H9 (cell line): ENCODE results near the gene B3GNT3. TPM values are rescaled to one million over a fixed set of nuclear protein-coding genes. Genes with fewer than 3 reads are reported as not detected.

ENCODE experiments used
- DNase-seq: peaks from one replicate; pipeline ENCODE4 v3.0.0-alpha.2; 2017
- H2AFZ ChIP-seq: one replicate; pipeline ENCODE4 v1.6.1; 2013; ENCODE audit warnings: mild to moderate bottlenecking, low read length, control low read depth, moderate library complexity
- H2AK5ac ChIP-seq: 2 replicates; pipeline ENCODE4 v1.6.1; 2013; ENCODE audit warnings: low read length, control low read depth, mixed read lengths; ENCODE audit not compliant: insufficient read length
- H2BK120ac ChIP-seq: one replicate; pipeline ENCODE4 v1.6.1; 2013; ENCODE audit warnings: low read depth, mild to moderate bottlenecking, low read length, control low read depth, inconsistent platforms; ENCODE audit not compliant: poor library complexity, severe bottlenecking
- H2BK12ac ChIP-seq: 2 replicates; pipeline ENCODE4 v1.6.1; 2013; ENCODE audit warnings: low read length, control low read depth, mixed read lengths, low read depth; ENCODE audit not compliant: insufficient read length
- H2BK15ac ChIP-seq: 2 replicates; pipeline ENCODE4 v1.6.1; 2013; ENCODE audit warnings: low read depth, low read length, control low read depth
- H2BK20ac ChIP-seq: one replicate; pipeline ENCODE4 v1.6.1; 2013; ENCODE audit warnings: low read depth, mild to moderate bottlenecking, low read length, control low read depth, inconsistent platforms; ENCODE audit not compliant: poor library complexity, severe bottlenecking
- H2BK5ac ChIP-seq: 2 replicates; pipeline ENCODE4 v1.6.1; 2013; ENCODE audit warnings: low read length, control low read depth, mixed read lengths; ENCODE audit not compliant: insufficient read length
- H3K14ac ChIP-seq: 2 replicates; pipeline ENCODE4 v1.6.1; 2013; ENCODE audit warnings: low read length, control low read depth; ENCODE audit not compliant: insufficient read depth
- H3K18ac ChIP-seq: 2 replicates; pipeline ENCODE4 v1.6.1; 2013; ENCODE audit warnings: low read depth, mild to moderate bottlenecking, mixed read lengths, low read length, control low read depth; ENCODE audit not compliant: insufficient read length
- H3K23ac ChIP-seq: 2 replicates; pipeline ENCODE4 v1.6.1; 2013; ENCODE audit warnings: low read length, control low read depth, mixed read lengths, low read depth; ENCODE audit not compliant: insufficient read length
- H3K23me2 ChIP-seq: 2 replicates; pipeline ENCODE4 v1.6.1; 2013; ENCODE audit warnings: low read depth, mild to moderate bottlenecking, mixed read lengths, low read length, control low read depth; ENCODE audit not compliant: insufficient read length, poor library complexity, severe bottlenecking
- H3K27ac ChIP-seq: 2 replicates; pipeline ENCODE4 v1.5.1; 2013; ENCODE audit warnings: low read length, control low read depth, mixed read lengths, low read depth; ENCODE audit not compliant: insufficient read length
- H3K27me3 ChIP-seq: 2 replicates; pipeline ENCODE4 v1.6.1; 2013; ENCODE audit warnings: low read length, control low read depth, inconsistent platforms; ENCODE audit not compliant: insufficient read depth
- H3K4ac ChIP-seq: 2 replicates; pipeline ENCODE4 v1.6.1; 2013; ENCODE audit warnings: low read depth, mild to moderate bottlenecking, control low read depth, inconsistent platforms, low read length, moderate library complexity
- H3K4me1 ChIP-seq: 2 replicates; pipeline ENCODE4 v1.6.1; 2013; ENCODE audit warnings: low read length, control low read depth, inconsistent platforms; ENCODE audit not compliant: insufficient read depth
- H3K4me2 ChIP-seq: 2 replicates; pipeline ENCODE4 v1.6.1; 2013; ENCODE audit warnings: low read length, control low read depth, mixed read lengths; ENCODE audit not compliant: insufficient read length, insufficient read depth
- H3K56ac ChIP-seq: 2 replicates; pipeline ENCODE4 v1.6.1; 2013; ENCODE audit warnings: low read depth, mild to moderate bottlenecking, mixed read lengths, low read length, control low read depth; ENCODE audit not compliant: insufficient read length
- H3K79me1 ChIP-seq: 2 replicates; pipeline ENCODE4 v1.6.1; 2013; ENCODE audit warnings: low read depth, mild to moderate bottlenecking, moderate library complexity, low read length, control low read depth, inconsistent platforms; ENCODE audit not compliant: insufficient read depth, poor library complexity, severe bottlenecking
- H3K79me2 ChIP-seq: 2 replicates; pipeline ENCODE4 v1.6.1; 2013; ENCODE audit warnings: low read length, control low read depth, inconsistent platforms; ENCODE audit not compliant: insufficient read depth
- H3K9ac ChIP-seq: 2 replicates; pipeline ENCODE4 v1.6.1; 2013; ENCODE audit warnings: low read length, control low read depth, mixed read lengths; ENCODE audit not compliant: insufficient read length; ENCODE audit errors: extremely low read depth
- H3K9me3 ChIP-seq: one replicate; pipeline ENCODE4 v1.6.1; 2013; ENCODE audit warnings: low read depth, low read length, inconsistent platforms; ENCODE audit not compliant: control insufficient read depth
- H3T11ph ChIP-seq: one replicate; pipeline ENCODE4 v1.6.1; 2013; ENCODE audit warnings: mild to moderate bottlenecking, low read length, control low read depth, inconsistent platforms
- H4K20me1 ChIP-seq: one replicate; pipeline ENCODE4 v1.6.1; 2013; ENCODE audit not compliant: control insufficient read depth, insufficient read length, insufficient read depth
- H4K5ac ChIP-seq: 2 replicates; pipeline ENCODE4 v1.6.1; 2013; ENCODE audit warnings: low read depth, mild to moderate bottlenecking, mixed read lengths, low read length, control low read depth; ENCODE audit not compliant: insufficient read length
- H4K8ac ChIP-seq: replicated peaks from 2 replicates; pipeline ENCODE4 v1.6.1; 2013; ENCODE audit warnings: low read length, control low read depth, mixed read lengths, low read depth; ENCODE audit not compliant: insufficient read length
- H4K91ac ChIP-seq: 2 replicates; pipeline ENCODE4 v1.6.1; 2013; ENCODE audit warnings: low read depth, mild to moderate bottlenecking, moderate library complexity, mixed read lengths, low read length, control low read depth; ENCODE audit not compliant: insufficient read length
- H3K27ac Mint-ChIP-seq, 3 experiments: 2 replicates in 2 of 3; 3 replicates in 1 of 3; pipeline ENCODE4 v1.8.0; 2020 to 2021; ENCODE audit warnings: mixed read lengths in 3 of 3, mild to moderate bottlenecking in 1 of 3, moderate library complexity in 1 of 3
- H3K27me3 Mint-ChIP-seq: 2 replicates; pipeline ENCODE4 v1.8.0; 2021; ENCODE audit warnings: low read depth, mild to moderate bottlenecking, moderate library complexity, mixed read lengths
- H3K36me3 Mint-ChIP-seq, 3 experiments: 2 replicates in 2 of 3; 3 replicates in 1 of 3; pipeline ENCODE4 v1.8.0; 2020 to 2021; ENCODE audit warnings: low read depth in 3 of 3, mixed read lengths in 3 of 3; ENCODE audit not compliant: insufficient read depth in 1 of 3
- H3K4me1 Mint-ChIP-seq, 2 experiments: 2 replicates each; pipeline ENCODE4 v1.8.0; 2020; ENCODE audit warnings: mixed read lengths in 2 of 2
- H3K4me3 Mint-ChIP-seq, 2 experiments: 2 replicates in 1 of 2; 3 replicates in 1 of 2; pipeline ENCODE4 v1.8.0; 2020 to 2021; ENCODE audit warnings: mild to moderate bottlenecking in 2 of 2, mixed read lengths in 2 of 2, moderate library complexity in 1 of 2
- H3K9me3 Mint-ChIP-seq, 2 experiments: 2 replicates in 1 of 2; 3 replicates in 1 of 2; pipeline ENCODE4 v1.8.0; 2020; ENCODE audit warnings: mild to moderate bottlenecking in 2 of 2, mixed read lengths in 2 of 2, moderate library complexity in 1 of 2
- CTCF ChIP-seq: fragments of 200-600 bp; sonication (generic); conservative IDR thresholded peaks from 3 replicates; pipeline ENCODE4 v1.8.0; 2021; ENCODE audit warnings: antibody characterized with exemption, mild to moderate bottlenecking
- WGBS: extraction: QIAGEN DNeasy Blood & Tissue Kit; methylation state at CpG from one replicate; pipeline ENCODE4 v1.1.7; 2013; ENCODE audit warnings: missing lambda C conversion rate, low lambda C conversion rate, mixed read lengths; ENCODE audit not compliant: insufficient read length; ENCODE audit errors: extremely low coverage; 5-methylcytosine and 5-hydroxymethylcytosine counted together
- total RNA-seq: library from RNA; stranded (reverse); gene quantifications from 2 replicates; pipeline ENCODE4 v1.2.1, GENCODE V29; 2021

The B3GNT3 gene
- total RNA-seq, 1 experiment from 2014 or later, result 0.96 TPM

- no peak overlapping the region for H3T11ph ChIP-seq
- no peak for TF ChIP-seq CTCF
- H4K20me1 ChIP-seq, result no peaks in the 10 kb centered on the region
- H3K9ac ChIP-seq, result no peak overlapping the region
- no peak overlapping the region for H2BK20ac ChIP-seq
- no peak overlapping the region for H3K4ac ChIP-seq
- H3K23me2 ChIP-seq, result no peaks in the 10 kb centered on the region
- no peak overlapping the region for H3K56ac ChIP-seq
- no peak overlapping the region for H2BK120ac ChIP-seq
- Mint-ChIP-seq H3K4me1 (no peaks in the 10 kb centered on the region), H3K36me3 (no peaks in the 10 kb centered on the region), H3K27ac (no peak overlapping the region), H3K9me3 (no peaks in the 10 kb centered on the region; a peak in 1 of 5 replicates), H3K4me3 (no peak overlapping the region), H3K27me3 (peaks cover 2% of the 10 kb centered on the region)
- no peak overlapping the region for H2AFZ ChIP-seq
- H2BK15ac ChIP-seq, result no peak overlapping the region
- no peaks in the 10 kb centered on the region for H3K79me1 ChIP-seq
- H3K9me3 ChIP-seq, result no peaks in the 10 kb centered on the region
- no peak overlapping the region for H3K27ac ChIP-seq
- H3K4me1 ChIP-seq, result no peaks in the 10 kb centered on the region
- WGBS, result no CpG with 5 or more reads among the region's 38 CpGs
- no peaks in the 10 kb centered on the region for H3K79me2 ChIP-seq
- no peak overlapping the region for H2AK5ac ChIP-seq
- no peak overlapping the region for H3K18ac ChIP-seq
- no peak overlapping the region for H2BK12ac ChIP-seq
- H2BK5ac ChIP-seq, result no peak overlapping the region
- H3K23ac ChIP-seq, result no peak overlapping the region
- H3K4me2 ChIP-seq, result no peak overlapping the region
- no peak overlapping the region for H4K91ac ChIP-seq
- no peak for DNase-seq
- no peak overlapping the region for H3K14ac ChIP-seq
- H4K8ac ChIP-seq, result no peak overlapping the region
- no peaks in the 10 kb centered on the region for H3K27me3 ChIP-seq
- H4K5ac ChIP-seq, result no peak overlapping the region
These were observed 12.9 kb downstream of the B3GNT3 start for GRCh38 chr19:17807731-17808316.
